ENCODE data around the gene PLET1. TPM values are rescaled to one million over a fixed set of nuclear protein-coding genes. Genes with fewer than 3 reads are reported as not detected.

The PLET1 gene
- total and polyA plus RNA-seq, 9 of the 15 experiments (the other 6 are each of a cell fraction or from before 2014, with no cell fraction given), result not detected

DNA sequence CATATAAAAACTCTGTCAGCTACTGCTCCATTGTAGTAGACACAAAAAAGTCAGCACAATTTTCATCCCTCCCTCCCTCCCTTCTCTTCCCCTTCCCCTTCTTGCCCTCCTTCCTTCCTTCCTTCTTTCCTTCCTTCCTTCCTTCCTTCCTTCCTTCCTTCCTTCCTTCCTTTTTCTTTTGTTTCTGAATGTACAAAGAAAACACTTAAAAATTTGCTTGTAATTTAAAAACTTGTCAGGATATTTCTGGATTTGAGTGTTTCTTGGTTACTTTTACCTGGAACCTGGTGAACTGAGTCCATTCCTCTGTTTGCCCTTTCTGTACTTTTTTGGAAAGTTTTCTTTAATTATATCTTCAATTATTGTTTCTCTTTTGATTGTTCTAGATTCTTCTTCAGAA is 31.5 kb upstream of the PLET1 start:
- ATAC-seq (no peak), DNase-seq (ENCODE audit: extremely low read depth in 1 of 4, low spot score in 3 of 4) (no peak), FAIRE-seq (no peak)
- H3K27ac ChIP-seq (ENCODE audit: extremely low read depth, low read depth, low read length), result no peak overlapping the region
- no TSS peak for BruUV-seq (replicated peaks)
- intact Hi-C loops (cut with micrococcal nuclease) (no loop called here), in situ Hi-C loops (cut with MboI) (no loop called here)
- no peaks in the 10 kb centered on the region for H4K20me1 ChIP-seq (replicated peaks; ENCODE audit: control insufficient read depth, insufficient read depth, low read length)
- no peaks in the 10 kb centered on the region for H3K79me2 ChIP-seq (ENCODE audit: control insufficient read depth, insufficient read depth, low read length)
- no peak for TF ChIP-seq ILF3 (IDR thresholded peaks at IDR 0.05; ENCODE audit: borderline replicate concordance)
- peak; percentile 45; the same call in 1 of the 2 replicates for TF ChIP-seq ZNF512 (tag; IDR thresholded peaks at IDR 0.05)
- H3K9me3 ChIP-seq (replicated peaks; ENCODE audit: control insufficient read depth, insufficient read depth, low read depth, low read length), result no peaks in the 10 kb centered on the region
- ChIA-PET CTCF (ENCODE audit: low intra/inter-chr PET ratio) (no interaction called here), POLR2A (no interaction called here)
- H3K36me3 ChIP-seq (ENCODE audit: control insufficient read depth, insufficient read depth, low read length), result no peaks in the 10 kb centered on the region
- no peaks in the 10 kb centered on the region for H3K9me1 ChIP-seq (ENCODE audit: control insufficient read depth, insufficient read depth, low read length)
- no peaks in the 10 kb centered on the region; a peak in 1 of 5 replicates for H3K27me3 ChIP-seq (ENCODE audit: control insufficient read depth in 2 of 2, insufficient read depth in 2 of 2, low read length in 2 of 2)
- H3K4me1 ChIP-seq (replicated peaks in 1 of 2; ENCODE audit: control insufficient read depth in 2 of 2, insufficient read depth in 2 of 2, low read length in 2 of 2), result peaks cover 9% of the 10 kb centered on the region in 2 experiments; a peak in 4 of 5 replicates
- H3K4me2 ChIP-seq (ENCODE audit: insufficient read depth, low read length), result no peak overlapping the region
- H2AFZ ChIP-seq (ENCODE audit: low read depth, low read length), result no peak overlapping the region
- no peak overlapping the region for H3K9ac ChIP-seq (ENCODE audit: insufficient read depth in 1 of 2, low read depth in 2 of 2, low read length in 2 of 2)
- H3K4me3 ChIP-seq, result no peak overlapping the region

- H3K4me2 ChIP-seq (ENCODE audit: insufficient read depth, low read length), result no peak overlapping the region
- TF ChIP-seq ZNF696 (CRISPR knock-in tag; conservative IDR thresholded peaks at IDR 0.05) (no peak), ZNF644 (tag; IDR thresholded peaks at IDR 0.05; ENCODE audit: low read depth) (no peak), XRCC3 (IDR thresholded peaks at IDR 0.05) (no peak), BRD9 (IDR thresholded peaks at IDR 0.05; ENCODE audit: low read depth, partially characterized antibody) (no peak), ZNF140 (CRISPR knock-in tag; IDR thresholded peaks at IDR 0.05) (no peak), TEAD4 (IDR thresholded peaks at IDR 0.05; ENCODE audit: low read length) (no peak), TEAD4 (CRISPR knock-in tag; IDR thresholded peaks at IDR 0.05; ENCODE audit: borderline replicate concordance) (no peak)
- TF ChIP-seq, protein P1, sequence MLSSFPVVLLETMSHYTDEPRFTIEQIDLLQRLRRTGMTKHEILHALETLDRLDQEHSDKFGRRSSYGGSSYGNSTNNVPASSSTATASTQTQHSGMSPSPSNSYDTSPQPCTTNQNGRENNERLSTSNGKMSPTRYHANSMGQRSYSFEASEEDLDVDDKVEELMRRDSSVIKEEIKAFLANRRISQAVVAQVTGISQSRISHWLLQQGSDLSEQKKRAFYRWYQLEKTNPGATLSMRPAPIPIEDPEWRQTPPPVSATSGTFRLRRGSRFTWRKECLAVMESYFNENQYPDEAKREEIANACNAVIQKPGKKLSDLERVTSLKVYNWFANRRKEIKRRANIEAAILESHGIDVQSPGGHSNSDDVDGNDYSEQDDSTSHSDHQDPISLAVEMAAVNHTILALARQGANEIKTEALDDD (IDR thresholded peaks at IDR 0.05), result no peak
- TF ChIP-seq, protein P2, sequence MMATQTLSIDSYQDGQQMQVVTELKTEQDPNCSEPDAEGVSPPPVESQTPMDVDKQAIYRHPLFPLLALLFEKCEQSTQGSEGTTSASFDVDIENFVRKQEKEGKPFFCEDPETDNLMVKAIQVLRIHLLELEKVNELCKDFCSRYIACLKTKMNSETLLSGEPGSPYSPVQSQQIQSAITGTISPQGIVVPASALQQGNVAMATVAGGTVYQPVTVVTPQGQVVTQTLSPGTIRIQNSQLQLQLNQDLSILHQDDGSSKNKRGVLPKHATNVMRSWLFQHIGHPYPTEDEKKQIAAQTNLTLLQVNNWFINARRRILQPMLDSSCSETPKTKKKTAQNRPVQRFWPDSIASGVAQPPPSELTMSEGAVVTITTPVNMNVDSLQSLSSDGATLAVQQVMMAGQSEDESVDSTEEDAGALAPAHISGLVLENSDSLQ (IDR thresholded peaks at IDR 0.05), result no peak
Measured at GRCh38 chr11:112291191-112291590, 30.5 kb upstream of the PLET1 start.

More at GRCh38 chr11:112291191-112291590, 30.5 kb upstream of the PLET1 start:
- WGBS (ENCODE audit: insufficient coverage, low coverage, missing lambda C conversion rate), result 50% methylated on average over 5 of the region's 6 CpGs
- H3K4me1 ChIP-seq (replicated peaks in 1 of 2; ENCODE audit: control insufficient read depth in 2 of 2, insufficient read depth in 2 of 2, low read length in 2 of 2), result peaks cover 12 to 15% of the 10 kb centered on the region in 2 experiments; a peak in 4 of 5 replicates
- H3K9me1 ChIP-seq (ENCODE audit: control insufficient read depth, insufficient read depth, low read length), result no peaks in the 10 kb centered on the region
- DNase-seq (ENCODE audit: extremely low read depth in 1 of 4, low spot score in 3 of 4) (no peak), FAIRE-seq (no peak), ATAC-seq (no peak)
- no peaks in the 10 kb centered on the region for H3K9me3 ChIP-seq (replicated peaks; ENCODE audit: control insufficient read depth, insufficient read depth, low read depth, low read length)
- no peaks in the 10 kb centered on the region for H3K79me2 ChIP-seq (ENCODE audit: control insufficient read depth, insufficient read depth, low read length)
- no peaks in the 10 kb centered on the region for H3K36me3 ChIP-seq (ENCODE audit: control insufficient read depth, insufficient read depth, low read length)
- H3K27ac ChIP-seq (ENCODE audit: extremely low read depth, low read depth, low read length), result no peak overlapping the region
- CTCF ChIA-PET (ENCODE audit: low intra/inter-chr PET ratio), result no interaction called here
- H4K20me1 ChIP-seq (replicated peaks; ENCODE audit: control insufficient read depth, insufficient read depth, low read length), result 0 out of 2 replicates have a peak, but pooled peaks cover 3% of the 10 kb centered on the region
- peaks cover 0 to 3% of the 10 kb centered on the region in 2 experiments; a peak in 1 of 5 replicates for H3K27me3 ChIP-seq (ENCODE audit: control insufficient read depth in 2 of 2, insufficient read depth in 2 of 2, low read length in 2 of 2)
- H3K9ac ChIP-seq (ENCODE audit: insufficient read depth in 1 of 2, low read depth in 2 of 2, low read length in 2 of 2), result no peak overlapping the region
- intact Hi-C loops (cut with micrococcal nuclease) (loop anchor here (2.0 kb wide), 1 partner anchor 164 kb away; no protein-coding TSS in a partner anchor), in situ Hi-C loops (cut with MboI) (no loop called here)
- BruUV-seq (replicated peaks), result no TSS peak
- no peak overlapping the region for H3K4me3 ChIP-seq
- no peak overlapping the region for H2AFZ ChIP-seq (ENCODE audit: low read depth, low read length)
- POLR2A ChIA-PET, result no interaction called here
